Daoy (cell line): ENCODE measurements around the gene EPC2. TPM values are rescaled to one million over a fixed set of nuclear protein-coding genes. Genes with fewer than 3 reads are reported as not detected.

Experiments
- DNase-seq: peaks from one replicate; pipeline ENCODE4 v3.0.0-alpha.2; 2015; ENCODE audit warnings: low read depth
- total RNA-seq: library from RNA; depleted of rRNA; stranded (reverse); fragments of >200 nt; shearing (Covaris generic); gene quantifications from 2 replicates; pipeline ENCODE4 v1.2.3, GENCODE V29; 2014; rRNA removed

The EPC2 gene, protein sequence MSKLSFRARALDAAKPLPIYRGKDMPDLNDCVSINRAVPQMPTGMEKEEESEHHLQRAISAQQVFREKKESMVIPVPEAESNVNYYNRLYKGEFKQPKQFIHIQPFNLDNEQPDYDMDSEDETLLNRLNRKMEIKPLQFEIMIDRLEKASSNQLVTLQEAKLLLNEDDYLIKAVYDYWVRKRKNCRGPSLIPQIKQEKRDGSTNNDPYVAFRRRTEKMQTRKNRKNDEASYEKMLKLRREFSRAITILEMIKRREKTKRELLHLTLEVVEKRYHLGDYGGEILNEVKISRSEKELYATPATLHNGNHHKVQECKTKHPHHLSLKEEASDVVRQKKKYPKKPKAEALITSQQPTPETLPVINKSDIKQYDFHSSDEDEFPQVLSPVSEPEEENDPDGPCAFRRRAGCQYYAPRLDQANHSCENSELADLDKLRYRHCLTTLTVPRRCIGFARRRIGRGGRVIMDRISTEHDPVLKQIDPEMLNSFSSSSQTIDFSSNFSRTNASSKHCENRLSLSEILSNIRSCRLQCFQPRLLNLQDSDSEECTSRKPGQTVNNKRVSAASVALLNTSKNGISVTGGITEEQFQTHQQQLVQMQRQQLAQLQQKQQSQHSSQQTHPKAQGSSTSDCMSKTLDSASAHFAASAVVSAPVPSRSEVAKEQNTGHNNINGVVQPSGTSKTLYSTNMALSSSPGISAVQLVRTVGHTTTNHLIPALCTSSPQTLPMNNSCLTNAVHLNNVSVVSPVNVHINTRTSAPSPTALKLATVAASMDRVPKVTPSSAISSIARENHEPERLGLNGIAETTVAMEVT
- 13.0 and 23.7 TPM in 2 replicates for total RNA-seq

DNA sequence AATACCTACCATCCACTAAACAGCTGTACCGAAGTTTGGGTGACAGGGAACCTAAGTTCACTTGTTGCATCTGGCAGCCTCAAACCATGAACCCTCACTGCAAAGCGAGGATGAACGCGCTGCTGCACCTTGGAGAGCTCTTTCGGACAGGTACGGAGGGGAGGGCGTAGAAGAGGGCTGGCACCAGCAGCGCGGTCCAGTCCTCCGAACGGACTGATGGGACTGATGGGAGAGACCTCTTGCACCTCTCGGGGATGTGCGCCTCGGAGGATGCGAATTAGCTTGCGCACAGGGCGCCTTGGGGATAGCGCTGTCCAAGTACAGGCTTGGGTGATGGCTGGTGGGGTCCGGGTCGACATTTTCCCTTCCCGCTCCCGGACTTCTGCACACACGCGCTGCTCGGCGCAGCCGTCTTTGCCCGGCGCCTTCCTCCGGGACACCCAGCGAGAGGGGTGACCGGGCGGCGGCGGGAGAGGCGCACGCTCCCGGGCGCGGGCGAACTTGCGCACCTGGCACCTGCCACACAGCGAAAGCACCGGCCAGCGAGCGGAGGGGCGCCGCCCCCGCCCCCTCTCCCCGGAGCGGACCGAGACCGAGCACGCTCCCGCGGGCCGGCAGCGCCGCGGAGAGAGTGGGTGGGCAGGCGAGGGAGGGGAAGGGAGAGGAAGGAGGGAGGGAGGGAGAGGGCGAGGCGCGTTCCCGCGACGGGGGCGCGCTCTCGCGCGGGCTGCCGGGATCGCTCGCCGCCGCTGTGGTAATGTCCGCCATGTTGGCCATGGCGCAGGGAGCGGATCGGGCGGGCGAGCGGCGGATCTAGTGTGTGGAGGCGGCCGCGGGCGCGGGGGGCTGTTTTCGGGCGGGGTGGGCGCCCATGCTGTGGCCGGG lies at the start of gene EPC2:
TSS of gene EPC2 (plus strand) at position 754 of the 885 bp plus-strand sequence. CDS start 267 bp downstream, outside the sequence.
- DNase-seq, result peak; percentile 90

DNA sequence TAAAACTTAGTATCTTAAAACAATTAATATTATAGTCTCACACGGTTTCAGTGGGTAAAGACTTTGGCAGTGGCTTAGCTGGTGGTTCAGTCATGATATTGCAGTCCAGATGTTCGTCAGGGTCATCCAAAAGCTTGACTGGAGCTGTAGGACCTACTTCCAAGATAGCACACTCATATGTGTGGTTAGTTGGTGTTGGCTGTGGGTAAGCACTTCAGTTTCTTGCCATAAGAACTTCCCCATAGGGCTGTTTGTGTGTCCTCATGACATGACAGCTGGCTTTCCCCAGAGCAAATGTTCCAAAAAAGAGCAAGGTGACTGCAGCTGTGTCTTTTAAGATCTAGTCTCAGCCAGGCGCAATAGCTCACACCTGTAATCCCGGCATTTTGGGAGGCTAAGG lies 48.5 kb upstream of the EPC2 start:
- DNase-seq, result no peak

DNA sequence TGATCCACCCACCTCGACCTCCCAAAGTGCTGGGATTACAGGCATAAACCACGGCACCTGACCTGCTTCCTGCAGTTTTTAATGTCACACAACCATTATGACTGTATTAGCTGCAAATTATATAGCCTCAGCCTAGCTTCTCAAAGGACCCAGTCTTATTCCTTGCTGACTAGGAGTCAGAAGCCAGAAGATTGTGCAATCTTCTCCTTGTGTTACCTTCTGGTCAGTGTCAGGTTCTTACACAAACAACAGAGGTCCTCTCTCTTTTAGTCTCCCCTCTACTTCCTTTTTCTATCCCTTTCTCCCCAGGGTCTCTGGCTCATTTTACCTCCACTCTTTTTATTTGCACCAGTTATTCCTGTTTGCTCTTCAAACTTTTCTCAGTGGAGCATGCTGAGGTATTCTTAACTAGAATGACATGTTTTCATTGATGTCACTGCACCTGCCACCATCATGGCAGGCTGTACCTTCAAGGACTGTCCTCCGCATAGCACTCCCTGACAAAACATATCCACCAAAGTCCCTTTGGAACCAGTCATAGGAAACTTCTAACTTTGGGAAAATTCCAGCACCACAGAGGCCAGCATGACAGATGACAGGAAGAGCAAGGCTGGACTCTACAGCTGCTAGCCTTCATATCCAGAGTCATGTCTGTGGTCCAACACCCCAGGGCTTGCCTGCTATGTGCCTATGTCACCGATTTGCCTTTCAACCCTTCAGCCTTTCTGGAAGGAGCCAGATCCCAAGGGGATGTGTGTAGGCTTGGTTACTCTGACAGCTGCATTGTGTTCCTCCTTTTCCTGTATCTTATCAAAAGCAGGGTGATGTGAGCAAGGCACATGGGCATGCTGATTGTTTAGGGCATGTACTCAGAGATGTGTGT lies 45.2 kb upstream of the EPC2 start:
- DNase-seq, result no peak

DNA sequence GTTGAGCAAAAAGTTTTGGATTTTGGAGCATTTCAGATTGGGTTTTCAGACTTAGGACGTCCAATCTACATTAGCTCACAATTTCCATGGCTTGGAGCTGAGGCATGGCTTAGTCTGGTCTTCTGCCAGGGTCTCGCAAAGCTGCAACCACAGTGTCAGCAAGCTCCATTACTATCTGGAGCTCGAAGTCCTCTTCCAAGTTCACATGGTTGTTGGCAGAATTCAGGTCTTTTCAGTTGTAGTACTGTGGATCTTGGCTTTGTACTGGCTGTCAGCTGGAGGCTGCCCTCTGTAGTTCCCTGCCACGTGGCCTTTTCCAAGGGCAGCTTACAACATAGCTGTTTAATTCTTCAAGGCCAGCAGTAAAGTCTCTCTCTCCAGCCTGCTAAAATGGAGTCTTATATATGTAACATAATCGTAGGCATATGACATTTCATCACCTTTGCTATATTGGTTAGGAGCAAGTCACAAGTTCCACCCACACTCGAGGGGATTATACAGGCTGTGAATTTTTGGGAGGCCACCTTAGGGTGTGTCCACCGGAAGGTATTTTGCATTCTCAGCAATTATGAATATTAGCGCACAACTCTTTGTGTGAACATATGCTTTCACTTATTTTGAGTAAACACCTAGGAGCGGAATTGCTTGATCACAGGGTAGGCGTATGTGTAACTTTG lies 41.5 kb upstream of the EPC2 start:
- DNase-seq, result no peak

DNA sequence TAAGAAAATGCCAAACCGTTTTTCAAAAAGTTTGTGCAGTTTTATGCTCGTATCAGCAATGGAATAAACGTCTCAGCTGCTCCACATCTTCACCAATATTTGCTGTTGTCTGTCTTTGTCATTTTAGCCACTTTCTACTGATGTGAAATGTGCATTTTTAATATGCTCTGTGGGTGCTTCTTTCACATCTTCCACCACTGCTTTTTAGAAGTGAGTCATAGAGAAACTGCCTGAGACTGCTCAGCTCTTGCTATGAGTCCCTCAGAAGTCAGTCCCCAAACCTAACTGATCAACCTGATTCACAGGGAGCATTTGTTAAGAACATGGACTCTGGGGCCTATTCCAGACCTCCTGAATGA lies 41.0 kb upstream of the EPC2 start:
- no peak for DNase-seq

GRCh38 chr2:148604927-148605326 lies 39.6 kb upstream of the EPC2 start:
- DNase-seq, result no peak

DNA sequence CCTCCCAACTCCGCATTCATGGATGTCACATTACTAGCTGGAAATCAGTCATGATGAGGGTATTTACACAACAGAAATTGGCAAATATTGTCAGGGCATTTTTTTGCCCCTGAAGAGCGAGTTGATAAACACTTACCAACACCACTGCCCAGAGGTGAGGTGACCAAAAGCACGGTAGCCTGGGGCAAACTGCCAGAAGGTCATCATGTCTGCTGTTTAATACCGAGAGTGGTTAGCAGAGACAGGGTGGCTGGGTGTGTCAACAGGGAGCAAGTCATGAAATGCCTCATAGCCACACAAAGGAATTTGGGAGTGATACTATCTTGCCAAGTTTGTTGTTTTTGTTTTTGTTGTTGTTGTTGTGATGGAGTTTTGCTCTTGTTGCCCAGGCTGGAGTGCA lies 37.0 kb upstream of the EPC2 start:
- DNase-seq, result no peak

DNA sequence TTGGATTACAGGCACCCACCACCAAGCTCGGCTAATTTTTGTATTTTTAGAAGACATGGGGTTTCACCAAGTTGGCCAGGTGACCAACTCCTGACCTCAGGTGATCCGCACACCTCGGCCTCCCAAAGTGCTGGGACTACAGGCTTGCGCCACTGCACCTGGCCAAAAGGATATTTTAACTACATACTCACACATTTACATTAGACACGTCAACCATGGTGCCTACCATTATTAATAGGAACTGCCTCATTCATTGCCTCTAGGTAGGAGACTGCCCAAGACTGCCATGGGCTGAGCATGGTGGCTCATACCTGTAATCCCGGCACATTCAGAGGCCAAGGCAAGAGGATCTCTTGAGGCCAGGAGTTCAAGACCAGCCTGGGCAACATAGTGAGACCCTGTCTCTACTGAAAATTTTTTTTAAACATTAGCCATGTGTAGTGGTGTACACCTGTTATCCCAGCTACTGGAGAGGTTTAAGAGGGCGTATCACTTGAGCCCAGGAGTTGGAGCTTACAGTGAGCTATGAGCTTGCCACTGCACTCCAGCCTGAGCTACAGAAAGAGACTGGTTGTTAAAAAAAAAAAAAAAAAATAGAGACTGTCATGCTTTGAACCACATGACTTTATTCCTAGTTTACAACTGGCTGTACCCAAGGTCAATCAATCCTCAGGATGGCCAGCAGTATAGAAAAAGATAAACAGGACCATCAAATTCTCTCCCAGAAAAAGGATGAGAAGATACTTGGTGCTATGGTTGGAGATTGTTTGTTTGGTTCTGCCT lies 31.1 kb upstream of the EPC2 start:
- no peak for DNase-seq

DNA sequence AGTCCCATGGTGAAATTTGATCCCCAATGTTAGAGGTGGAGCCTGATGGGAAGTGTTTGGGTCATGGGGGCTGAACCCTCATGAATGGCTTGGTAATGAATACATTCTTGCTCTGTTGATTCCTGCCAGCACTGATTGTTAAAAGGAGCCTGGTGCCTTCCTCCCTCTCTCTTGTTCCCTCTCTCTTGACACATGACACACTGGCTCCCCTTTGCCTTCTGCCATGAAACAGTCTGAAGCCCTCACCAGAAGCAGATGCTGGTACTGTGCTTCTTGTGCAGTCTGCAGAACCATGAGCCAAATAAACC lies 30.6 kb upstream of the EPC2 start:
- DNase-seq, result peak; percentile 30

DNA sequence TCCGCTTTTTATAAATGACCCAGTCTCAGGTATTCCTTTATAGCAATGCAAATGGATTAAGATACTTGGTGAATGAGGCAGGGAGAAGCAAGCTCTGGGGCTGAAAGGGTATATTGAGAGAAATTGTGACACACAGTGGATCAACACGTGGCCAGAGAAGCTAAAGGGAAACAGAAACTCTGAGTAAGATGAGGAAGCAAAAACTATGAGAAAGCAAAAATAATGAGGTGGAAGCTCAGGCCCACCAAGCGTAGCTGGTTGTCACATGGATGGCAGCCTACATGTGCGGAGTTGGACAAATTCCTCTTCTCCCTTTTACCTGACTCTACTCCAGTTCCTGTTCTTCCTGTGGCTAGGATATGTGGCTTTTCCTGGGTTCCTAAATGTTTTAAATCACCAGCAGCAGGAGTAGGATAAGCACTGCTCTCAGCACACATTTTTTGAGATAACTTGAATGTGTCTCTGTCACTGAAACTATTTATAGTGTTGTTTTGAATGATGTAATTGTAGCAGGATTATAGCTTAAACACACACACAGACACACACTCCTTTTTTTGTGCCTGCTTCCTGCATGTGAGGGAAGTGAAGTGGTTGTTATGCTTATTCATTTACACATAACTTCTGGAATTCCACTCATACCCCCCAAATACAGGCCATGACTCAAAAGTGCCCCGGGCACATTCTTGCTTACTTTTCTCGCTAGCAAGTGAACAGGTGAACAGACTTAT lies 30.1 kb upstream of the EPC2 start:
- DNase-seq, result peak; percentile 75

DNA sequence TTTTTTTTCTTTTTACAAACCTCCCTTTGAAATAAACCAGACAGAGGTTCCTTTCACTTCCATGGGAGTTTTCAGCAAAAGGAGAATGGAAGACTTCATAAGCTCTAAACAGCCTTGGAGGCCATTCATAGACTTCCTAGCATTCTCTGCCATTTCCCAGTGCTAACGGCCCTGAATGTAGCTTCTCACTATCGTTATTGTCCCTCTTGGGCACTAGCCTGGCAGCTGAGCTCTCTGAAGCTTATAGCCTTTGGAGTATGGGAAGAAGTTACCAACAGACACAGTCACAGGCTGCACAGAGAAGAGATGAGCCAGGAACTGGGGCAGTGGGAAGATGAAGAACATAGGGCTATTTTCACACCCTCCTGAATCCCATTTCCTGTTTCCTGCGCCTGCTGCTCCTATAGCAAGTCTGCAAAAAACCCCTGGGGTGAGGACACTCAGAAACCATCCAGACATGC lies 29.1 kb upstream of the EPC2 start:
- peak; percentile 9 for DNase-seq

DNA sequence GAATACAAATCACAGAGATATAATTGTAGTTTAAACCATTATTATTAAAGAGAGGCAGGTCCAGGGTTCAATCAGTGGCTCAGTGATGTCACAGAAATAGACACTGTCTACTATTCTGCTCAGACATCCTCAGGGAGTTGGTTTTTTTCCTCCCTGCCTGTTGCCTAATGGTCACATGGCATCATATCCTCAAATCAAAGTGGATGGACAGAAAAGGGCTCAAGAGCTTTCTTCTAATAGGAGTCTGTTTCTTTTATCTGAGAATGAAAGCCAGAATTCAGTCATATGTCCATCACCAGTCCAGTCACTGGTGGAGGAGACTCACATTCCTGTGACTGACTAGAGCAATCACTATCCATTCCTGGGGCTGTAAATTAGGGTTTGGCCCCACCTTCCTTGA lies 27.9 kb upstream of the EPC2 start:
- no peak for DNase-seq

- DNase-seq, result no peak
Measured at GRCh38 chr2:148617219-148617618, 27.3 kb upstream of the EPC2 start.

- no peak for DNase-seq
Measured at GRCh38 chr2:148619560-148620195, 24.9 kb upstream of the EPC2 start.

- no peak for DNase-seq
Measured at GRCh38 chr2:148622366-148622765, 22.2 kb upstream of the EPC2 start.

- DNase-seq, result no peak
Measured at GRCh38 chr2:148623086-148623485, 21.5 kb upstream of the EPC2 start.

DNA sequence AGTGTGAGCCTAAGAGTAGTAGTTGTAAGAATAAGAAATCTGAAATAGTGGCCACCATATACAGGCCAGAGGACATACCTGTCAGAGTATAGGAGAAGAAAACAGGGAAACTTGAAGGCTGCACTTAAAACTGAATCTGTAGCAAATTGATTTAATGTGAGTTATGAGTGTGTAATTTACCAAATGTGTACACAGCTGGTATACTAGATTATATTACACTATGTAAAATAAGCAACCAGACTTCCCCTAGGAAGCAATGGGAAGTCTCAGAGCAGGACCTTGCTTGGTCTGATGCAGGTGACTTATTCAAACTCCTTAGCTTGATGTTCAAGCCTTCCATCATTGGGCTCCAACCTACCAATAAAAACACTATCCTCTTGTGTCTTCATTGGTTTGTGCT lies 17.3 kb upstream of the EPC2 start:
- DNase-seq, result no peak

- DNase-seq, result no peak
Measured at GRCh38 chr2:148634749-148635148, 9.8 kb upstream of the EPC2 start.

GRCh38 chr2:148638543-148638942 lies 6.0 kb upstream of the EPC2 start:
- no peak for DNase-seq
